PC-9 (cell line): ENCODE measurements around the gene MAGI1. TPM values are rescaled to one million over a fixed set of nuclear protein-coding genes. Genes with fewer than 3 reads are reported as not detected.

Experiments
- BruUV-seq: library from RNA; stranded (reverse); fragments of 400-500 nt; replicated peaks from 2 replicates; lab custom pipeline; 2021; lab: Mats Ljungman, UMichigan
- CTCF ChIA-PET: fragments of 300-600 bp; sonication (Branson Sonifier 250); formaldehyde crosslinking; loops from one replicate; lab custom pipeline; 2022; ENCODE audit warnings: antibody characterized with exemption; lab: Charles Lee
- POLR2A ChIA-PET: fragments of 300-600 bp; sonication (Branson Sonifier 250); formaldehyde crosslinking; loops from one replicate; lab custom pipeline; 2022; ENCODE audit warnings: antibody characterized with exemption; ENCODE audit not compliant: unreplicated experiment; lab: Charles Lee
- DNase-seq, 2 experiments: peaks; one replicate each; pipeline versions ENCODE4 v3.0.0 to v3.0.0-alpha.2; 2015 to 2022; ENCODE audit warnings: mixed read lengths in 1 of 2
- H2AFZ ChIP-seq: fragments of 200-600 bp; sonication (generic); 2 replicates; pipeline ENCODE4 v1.8.1; 2017; ENCODE audit warnings: antibody characterized with exemption
- H3F3A ChIP-seq: fragments of 200-600 bp; sonication (generic); 2 replicates; pipeline ENCODE4 v1.8.1; 2017; ENCODE audit warnings: antibody characterized with exemption, mild to moderate bottlenecking, low read depth; ENCODE audit not compliant: insufficient read depth
- H3K27ac ChIP-seq: fragments of 200-600 bp; sonication (generic); 2 replicates; pipeline ENCODE4 v1.6.1; 2016; ENCODE audit warnings: mixed run types
- H3K27me3 ChIP-seq: fragments of 200-600 bp; sonication (generic); 2 replicates; pipeline ENCODE4 v1.6.1; 2016; ENCODE audit warnings: low read depth, mixed run types; ENCODE audit not compliant: insufficient read depth
- H3K36me3 ChIP-seq: fragments of 200-600 bp; sonication (generic); 2 replicates; pipeline ENCODE4 v1.6.1; 2016; ENCODE audit warnings: low read depth, mixed run types
- H3K4me1 ChIP-seq: fragments of 200-600 bp; sonication (generic); replicated peaks from 2 replicates; pipeline ENCODE4 v1.6.1; 2016; ENCODE audit warnings: mixed run types; ENCODE audit not compliant: insufficient read depth
- H3K4me2 ChIP-seq: fragments of 200-600 bp; sonication (generic); 2 replicates; pipeline ENCODE4 v1.6.1; 2017; ENCODE audit warnings: mixed run types
- H3K4me3 ChIP-seq: fragments of 200-600 bp; sonication (generic); 2 replicates; pipeline ENCODE4 v1.6.1; 2016; ENCODE audit warnings: mixed run types
- H3K79me2 ChIP-seq: fragments of 200-600 bp; sonication (generic); 2 replicates; pipeline ENCODE4 v1.6.1; 2017; ENCODE audit warnings: low read depth, mixed run types
- H3K9me2 ChIP-seq: fragments of 200-600 bp; sonication (generic); 2 replicates; pipeline ENCODE4 v1.8.1; 2017; ENCODE audit warnings: mild to moderate bottlenecking; ENCODE audit not compliant: insufficient read depth
- H3K9me3 ChIP-seq: fragments of 200-600 bp; sonication (generic); 2 replicates; pipeline ENCODE4 v1.8.1; 2016; ENCODE audit warnings: low read depth; ENCODE audit not compliant: insufficient read depth
- H4K20me1 ChIP-seq: fragments of 200-600 bp; sonication (generic); 2 replicates; pipeline ENCODE4 v1.8.1; 2017; ENCODE audit not compliant: insufficient read depth
- EZH2 ChIP-seq: fragments of 200-600 bp; sonication (generic); IDR thresholded peaks from 2 replicates; pipeline ENCODE4 v1.8.0; 2017; ENCODE audit warnings: antibody characterized with exemption, low read depth
- intact Hi-C: fragments of 100-400 bp; cut with micrococcal nuclease; formaldehyde crosslinking; loops from one replicate; pipeline ENCODE4 v1.10.0; 2022; ENCODE audit not compliant: unreplicated experiment
- total RNA-seq: library from RNA; stranded (reverse); gene quantifications from 2 replicates; pipeline ENCODE4 v1.2.3, GENCODE V29; 2021
- TF ChIP-seq, protein P1 (sequence below): fragments of 200-600 bp; sonication (generic); conservative IDR thresholded peaks from 2 replicates; pipeline ENCODE4 v1.6.1; 2017; ENCODE audit warnings: mixed run types, antibody characterized with exemption, mild to moderate bottlenecking, moderate library complexity

MAGI1 gene
- total RNA-seq, 1 experiment from 2014 or later = 23.3 TPM

GRCh38 chr3:65945953-65946352 lies 92.8 kb downstream of the MAGI1 start:
- H3K9me3 ChIP-seq = no peaks in the 10 kb centered on the region
- H2AFZ ChIP-seq = no peak overlapping the region
- CTCF ChIA-PET = no interaction called here
- no peaks in the 10 kb centered on the region; the same call in 1 of the 2 replicates for H3F3A ChIP-seq
- H3K4me1 ChIP-seq = peaks cover 9% of the 10 kb centered on the region
- BruUV-seq = no TSS peak
- no peak overlapping the region for H3K4me3 ChIP-seq
- no peaks in the 10 kb centered on the region for H3K36me3 ChIP-seq
- DNase-seq = no peak
- peaks cover 40% of the 10 kb centered on the region for H3K79me2 ChIP-seq
- TF ChIP-seq EZH2 = no peak
- TF ChIP-seq, protein P1, sequence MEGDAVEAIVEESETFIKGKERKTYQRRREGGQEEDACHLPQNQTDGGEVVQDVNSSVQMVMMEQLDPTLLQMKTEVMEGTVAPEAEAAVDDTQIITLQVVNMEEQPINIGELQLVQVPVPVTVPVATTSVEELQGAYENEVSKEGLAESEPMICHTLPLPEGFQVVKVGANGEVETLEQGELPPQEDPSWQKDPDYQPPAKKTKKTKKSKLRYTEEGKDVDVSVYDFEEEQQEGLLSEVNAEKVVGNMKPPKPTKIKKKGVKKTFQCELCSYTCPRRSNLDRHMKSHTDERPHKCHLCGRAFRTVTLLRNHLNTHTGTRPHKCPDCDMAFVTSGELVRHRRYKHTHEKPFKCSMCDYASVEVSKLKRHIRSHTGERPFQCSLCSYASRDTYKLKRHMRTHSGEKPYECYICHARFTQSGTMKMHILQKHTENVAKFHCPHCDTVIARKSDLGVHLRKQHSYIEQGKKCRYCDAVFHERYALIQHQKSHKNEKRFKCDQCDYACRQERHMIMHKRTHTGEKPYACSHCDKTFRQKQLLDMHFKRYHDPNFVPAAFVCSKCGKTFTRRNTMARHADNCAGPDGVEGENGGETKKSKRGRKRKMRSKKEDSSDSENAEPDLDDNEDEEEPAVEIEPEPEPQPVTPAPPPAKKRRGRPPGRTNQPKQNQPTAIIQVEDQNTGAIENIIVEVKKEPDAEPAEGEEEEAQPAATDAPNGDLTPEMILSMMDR = no peak
- no peak overlapping the region for H3K4me2 ChIP-seq
- H3K27me3 ChIP-seq = no peaks in the 10 kb centered on the region
- H3K27ac ChIP-seq = no peak overlapping the region
- POLR2A ChIA-PET = no interaction called here
- intact Hi-C loops = no loop called here
- no peaks in the 10 kb centered on the region for H4K20me1 ChIP-seq
- H3K9me2 ChIP-seq = no peaks in the 10 kb centered on the region

- Histone ChIP-seq H3K36me3 (no peaks in the 10 kb centered on the region), H4K20me1 (no peaks in the 10 kb centered on the region), H3K27me3 (no peaks in the 10 kb centered on the region), H3K27ac (no peak overlapping the region), H2AFZ (no peak overlapping the region), H3K9me3 (no peaks in the 10 kb centered on the region), H3K79me2 (peaks cover 36% of the 10 kb centered on the region), H3K9me2 (no peaks in the 10 kb centered on the region), H3F3A (no peaks in the 10 kb centered on the region), H3K4me1 (peaks cover 4% of the 10 kb centered on the region), H3K4me2 (no peak overlapping the region), H3K4me3 (no peak overlapping the region)
- no TSS peak for BruUV-seq
- intact Hi-C loops = no loop called here
- DNase-seq = no peak
- TF ChIP-seq, protein P1 = no peak
- no peak for TF ChIP-seq EZH2
- POLR2A ChIA-PET = no interaction called here
- CTCF ChIA-PET = no interaction called here
Measured at GRCh38 chr3:65945480-65945879, 93.2 kb downstream of the MAGI1 start.

DNA sequence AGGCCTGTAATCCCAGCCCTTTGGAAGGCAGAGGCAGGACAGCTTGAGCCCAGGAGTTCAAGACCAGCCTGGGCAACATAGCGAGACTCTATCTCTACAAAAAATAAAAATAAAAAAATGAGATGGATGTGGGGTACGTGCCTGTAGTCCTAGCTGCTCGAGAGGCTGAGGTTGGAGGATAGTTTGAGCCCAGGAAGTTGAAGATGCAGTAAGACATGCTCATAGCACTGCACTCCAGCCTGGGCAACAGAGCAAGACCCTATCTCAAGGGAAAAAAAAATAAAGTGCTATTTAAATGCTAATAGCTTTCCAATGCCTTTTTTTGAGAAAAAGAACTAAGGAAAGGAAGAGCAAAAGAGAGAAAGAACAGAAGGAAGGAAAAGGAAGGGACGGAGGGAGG lies 94.5 kb downstream of the MAGI1 start:
- intact Hi-C loops = no loop called here
- Histone ChIP-seq H3K4me2 (no peak overlapping the region), H3K4me3 (no peak overlapping the region), H2AFZ (no peak overlapping the region), H3K9me3 (no peaks in the 10 kb centered on the region), H3K36me3 (no peaks in the 10 kb centered on the region), H3K9me2 (no peaks in the 10 kb centered on the region), H3K79me2 (peaks cover 30% of the 10 kb centered on the region; the same call in 1 of the 2 replicates), H4K20me1 (no peaks in the 10 kb centered on the region), H3F3A (no peaks in the 10 kb centered on the region), H3K4me1 (no peaks in the 10 kb centered on the region; the same call in 1 of the 2 replicates), H3K27ac (no peak overlapping the region), H3K27me3 (no peaks in the 10 kb centered on the region)
- CTCF ChIA-PET = no interaction called here
- no TSS peak for BruUV-seq
- TF ChIP-seq, protein P1 = no peak
- TF ChIP-seq EZH2 = no peak
- DNase-seq = no peak
- POLR2A ChIA-PET = no interaction called here
